ENCODE measurements around the gene TTC9.
A peak's percentile ranks its signal among the peaks of the same experiment; 100 is the strongest.

TTC9 gene

GRCh38 chr14:70718383-70719118, 76.8 kb downstream of the TTC9 start:
- DNase-seq (ENCODE audit: low spot score in 2 of 2), result peak in 1 of 2 experiments; percentile 30
- Histone ChIP-seq H3K9me3 (no peaks in the 10 kb centered on the region), H3K36me3 (replicated peaks) (no peaks in the 10 kb centered on the region), H3K4me1 (0 out of 2 replicates have a peak, but pooled peaks cover 6% of the 10 kb centered on the region), H3K27me3 (ENCODE audit: low read depth) (no peaks in the 10 kb centered on the region), H3K4me3 (no peak overlapping the region)
- in situ Hi-C loops (cut with MboI; ENCODE audit: low sequenced_read_pairs), result no loop called here

GRCh38 chr14:70721542-70721941, 79.8 kb downstream of the TTC9 start:
- Histone ChIP-seq H3K4me3 (no peak overlapping the region), H3K9me3 (no peaks in the 10 kb centered on the region), H3K36me3 (replicated peaks) (no peaks in the 10 kb centered on the region), H3K4me1 (0 out of 2 replicates have a peak, but pooled peaks cover 3% of the 10 kb centered on the region), H3K27me3 (ENCODE audit: low read depth) (no peaks in the 10 kb centered on the region)
- DNase-seq (ENCODE audit: low spot score in 2 of 2), result no peak
- in situ Hi-C loops (cut with MboI; ENCODE audit: low sequenced_read_pairs), result no loop called here

GRCh38 chr14:70722418-70722817, 80.7 kb downstream of the TTC9 start:
- Histone ChIP-seq H3K36me3 (replicated peaks) (no peaks in the 10 kb centered on the region), H3K4me3 (no peak overlapping the region), H3K27me3 (ENCODE audit: low read depth) (no peaks in the 10 kb centered on the region), H3K4me1 (0 out of 2 replicates have a peak, but pooled peaks cover 3% of the 10 kb centered on the region), H3K9me3 (no peaks in the 10 kb centered on the region)
- in situ Hi-C loops (cut with MboI; ENCODE audit: low sequenced_read_pairs), result no loop called here
- no peak for DNase-seq (ENCODE audit: low spot score in 2 of 2)

- in situ Hi-C loops (cut with MboI; ENCODE audit: low sequenced_read_pairs), result no loop called here
- Histone ChIP-seq H3K36me3 (replicated peaks) (no peaks in the 10 kb centered on the region), H3K4me1 (0 out of 2 replicates have a peak, but pooled peaks cover 3% of the 10 kb centered on the region), H3K9me3 (no peaks in the 10 kb centered on the region), H3K27me3 (ENCODE audit: low read depth) (no peaks in the 10 kb centered on the region), H3K4me3 (no peak overlapping the region)
- no peak for DNase-seq (ENCODE audit: low spot score in 2 of 2)
These were observed 81.6 kb downstream of the TTC9 start for GRCh38 chr14:70723276-70723675.

- no peak for DNase-seq (ENCODE audit: low spot score in 2 of 2)
- Histone ChIP-seq H3K4me1 (no peaks in the 10 kb centered on the region), H3K4me3 (no peak overlapping the region), H3K36me3 (replicated peaks) (no peaks in the 10 kb centered on the region), H3K27me3 (ENCODE audit: low read depth) (no peaks in the 10 kb centered on the region), H3K9me3 (no peaks in the 10 kb centered on the region)
- in situ Hi-C loops (cut with MboI; ENCODE audit: low sequenced_read_pairs), result no loop called here
These were observed 82.4 kb downstream of the TTC9 start for GRCh38 chr14:70724110-70724509.

- in situ Hi-C loops (cut with MboI; ENCODE audit: low sequenced_read_pairs), result no loop called here
- H3K27me3 ChIP-seq (ENCODE audit: low read depth), result no peaks in the 10 kb centered on the region
- H3K4me3 ChIP-seq, result no peak overlapping the region
- DNase-seq (ENCODE audit: low spot score in 2 of 2), result no peak
- H3K4me1 ChIP-seq, result no peaks in the 10 kb centered on the region
- no peaks in the 10 kb centered on the region for H3K9me3 ChIP-seq
- no peaks in the 10 kb centered on the region for H3K36me3 ChIP-seq (replicated peaks)
These were observed 83.2 kb downstream of the TTC9 start for GRCh38 chr14:70724944-70725343.

Data from HAP-1 (cell line).